HepG2 (cell line): ENCODE measurements around the gene CXADR. TPM values are rescaled to one million over a fixed set of nuclear protein-coding genes. Genes with fewer than 3 reads are reported as not detected.
A peak's percentile ranks its signal among the peaks of the same experiment; 100 is the strongest.

Experiments used
- CSRNP2 ChIP-seq: sonication (generic); formaldehyde crosslinking; conservative IDR thresholded peaks from 2 replicates; pipeline ENCODE4 v1.8.0; 2022; ENCODE audit warnings: low read depth, missing genetic modification reagents
- POGZ ChIP-seq: sonication (generic); formaldehyde crosslinking; IDR thresholded peaks from 2 replicates; pipeline ENCODE4 v1.4.0; 2020; ENCODE audit warnings: mild to moderate bottlenecking, missing genetic modification reagents
- SIN3B ChIP-seq: fragments of 150-350 bp; IDR thresholded peaks from 2 replicates; pipeline ENCODE4 v1.6.1; 2014; ENCODE audit warnings: low read length
- ZFP1 ChIP-seq: IDR thresholded peaks from 2 replicates; pipeline ENCODE4 v1.6.1; 2016
- ZHX2 ChIP-seq, 2 experiments: sonication (generic) in 1 of 2; formaldehyde crosslinking in 1 of 2; IDR thresholded peaks; 2 replicates each; pipeline versions ENCODE4 v1.6.1 to v1.9.0; 2014 to 2022; ENCODE audit warnings: antibody characterized with exemption in 1 of 2, borderline replicate concordance in 1 of 2, inconsistent platforms in 1 of 2, low read depth in 1 of 2, missing genetic modification reagents in 1 of 2
- ZNF263 ChIP-seq: sonication (generic); formaldehyde crosslinking; IDR thresholded peaks from 2 replicates; pipeline ENCODE4 v1.4.0; 2020; ENCODE audit warnings: missing genetic modification reagents
- ZNF615 ChIP-seq: sonication (generic); formaldehyde crosslinking; IDR thresholded peaks from 2 replicates; pipeline ENCODE4 v1.5.0; 2020; ENCODE audit warnings: mild to moderate bottlenecking, missing genetic modification reagents, borderline replicate concordance
- polyA plus RNA-seq, 8 experiments: library from polyadenylated mRNA; depleted of rRNA in 3 of 8; stranded (reverse) in 7 of 8; unstranded in 1 of 8; fragments of >200 nt; fragmentation: Illumina TruSeq in 4 of 8; extraction: Trizol in 4 of 8; gene quantifications; 2 replicates each; pipeline versions ENCODE4 v1.2.1 to v1.2.3, GENCODE V29; 2011 to 2016; ENCODE audit warnings: low read depth in 4 of 8, missing spikeins in 1 of 8, mixed read lengths in 1 of 8; ENCODE audit not compliant: insufficient read depth in 1 of 8
- total RNA-seq, 5 experiments: library from RNA; depleted of rRNA; stranded (reverse); fragments of >200 nt; fragmentation: Illumina TruSeq; extraction: Trizol; gene quantifications; 2 replicates each; pipeline ENCODE4 v1.2.3, GENCODE V29; 2016; ENCODE audit warnings: low read depth in 1 of 5
- TF ChIP-seq, protein P1 (sequence below): sonication (generic); formaldehyde crosslinking; IDR thresholded peaks from 2 replicates; pipeline ENCODE4 v1.4.0; 2020; ENCODE audit warnings: missing genetic modification reagents, mild to moderate bottlenecking, borderline replicate concordance
- TF ChIP-seq, protein P2 (sequence below): sonication (generic); formaldehyde crosslinking; IDR thresholded peaks from 2 replicates; pipeline ENCODE4 v1.5.1; 2020; ENCODE audit warnings: mild to moderate bottlenecking, missing genetic modification reagents, moderate library complexity
- TF ChIP-seq, protein P3 (sequence below): sonication (generic); formaldehyde crosslinking; conservative IDR thresholded peaks from 2 replicates; pipeline ENCODE4 v1.4.0; 2020; ENCODE audit warnings: mild to moderate bottlenecking, missing genetic modification reagents, moderate library complexity

CXADR gene
- total and polyA plus RNA-seq, 2 of the 13 experiments (the other 11 are each of a cell fraction or from before 2014, with no cell fraction given), result 86.8 to 110 TPM

GRCh38 chr21:17512253-17513213 is at the start of gene CXADR (continued):
- TF ChIP-seq, protein P1, sequence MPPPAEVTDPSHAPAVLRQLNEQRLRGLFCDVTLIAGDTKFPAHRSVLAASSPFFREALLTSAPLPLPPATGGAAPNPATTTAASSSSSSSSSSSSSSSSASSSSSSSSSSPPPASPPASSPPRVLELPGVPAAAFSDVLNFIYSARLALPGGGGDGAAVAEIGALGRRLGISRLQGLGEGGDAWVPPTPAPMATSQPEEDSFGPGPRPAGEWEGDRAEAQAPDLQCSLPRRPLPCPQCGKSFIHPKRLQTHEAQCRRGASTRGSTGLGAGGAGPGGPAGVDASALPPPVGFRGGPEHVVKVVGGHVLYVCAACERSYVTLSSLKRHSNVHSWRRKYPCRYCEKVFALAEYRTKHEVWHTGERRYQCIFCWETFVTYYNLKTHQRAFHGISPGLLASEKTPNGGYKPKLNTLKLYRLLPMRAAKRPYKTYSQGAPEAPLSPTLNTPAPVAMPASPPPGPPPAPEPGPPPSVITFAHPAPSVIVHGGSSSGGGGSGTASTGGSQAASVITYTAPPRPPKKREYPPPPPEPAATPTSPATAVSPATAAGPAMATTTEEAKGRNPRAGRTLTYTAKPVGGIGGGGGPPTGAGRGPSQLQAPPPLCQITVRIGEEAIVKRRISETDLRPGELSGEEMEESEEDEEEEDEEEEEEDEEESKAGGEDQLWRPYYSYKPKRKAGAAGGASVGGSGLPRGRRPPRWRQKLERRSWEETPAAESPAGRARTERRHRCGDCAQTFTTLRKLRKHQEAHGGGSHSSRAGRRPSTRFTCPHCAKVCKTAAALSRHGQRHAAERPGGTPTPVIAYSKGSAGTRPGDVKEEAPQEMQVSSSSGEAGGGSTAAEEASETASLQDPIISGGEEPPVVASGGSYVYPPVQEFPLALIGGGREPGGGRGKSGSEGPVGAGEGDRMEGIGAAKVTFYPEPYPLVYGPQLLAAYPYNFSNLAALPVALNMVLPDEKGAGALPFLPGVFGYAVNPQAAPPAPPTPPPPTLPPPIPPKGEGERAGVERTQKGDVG (CRISPR knock-in tag), result peak; percentile 53; the same call in 1 of the 2 replicates
- peak; percentile 48; the same call in 1 of the 2 replicates for TF ChIP-seq SIN3B
- TF ChIP-seq, protein P2, sequence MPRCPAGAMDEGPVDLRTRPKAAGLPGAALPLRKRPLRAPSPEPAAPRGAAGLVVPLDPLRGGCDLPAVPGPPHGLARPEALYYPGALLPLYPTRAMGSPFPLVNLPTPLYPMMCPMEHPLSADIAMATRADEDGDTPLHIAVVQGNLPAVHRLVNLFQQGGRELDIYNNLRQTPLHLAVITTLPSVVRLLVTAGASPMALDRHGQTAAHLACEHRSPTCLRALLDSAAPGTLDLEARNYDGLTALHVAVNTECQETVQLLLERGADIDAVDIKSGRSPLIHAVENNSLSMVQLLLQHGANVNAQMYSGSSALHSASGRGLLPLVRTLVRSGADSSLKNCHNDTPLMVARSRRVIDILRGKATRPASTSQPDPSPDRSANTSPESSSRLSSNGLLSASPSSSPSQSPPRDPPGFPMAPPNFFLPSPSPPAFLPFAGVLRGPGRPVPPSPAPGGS, result peak; percentile 83; the same call in 1 of the 2 replicates
- TF ChIP-seq ZNF615 (CRISPR knock-in tag), result 0 out of 2 replicates have a peak, but pooled peaks have one; percentile 35
- no peak for TF ChIP-seq ZNF263 (CRISPR knock-in tag)
- TF ChIP-seq ZHX2 (IDR thresholded peaks at IDR 0.05; ENCODE audit: low read depth), result 0 out of 2 replicates have a peak, but pooled peaks have one; percentile 33
- TF ChIP-seq ZHX2 (CRISPR knock-in tag; IDR thresholded peaks at IDR 0.05; ENCODE audit: borderline replicate concordance), result no peak
- TF ChIP-seq POGZ (CRISPR knock-in tag), result peak; percentile 92
- no peak for TF ChIP-seq CSRNP2 (CRISPR knock-in tag)
- TF ChIP-seq ZFP1 (CRISPR knock-in tag), result no peak
- TF ChIP-seq, protein P3, sequence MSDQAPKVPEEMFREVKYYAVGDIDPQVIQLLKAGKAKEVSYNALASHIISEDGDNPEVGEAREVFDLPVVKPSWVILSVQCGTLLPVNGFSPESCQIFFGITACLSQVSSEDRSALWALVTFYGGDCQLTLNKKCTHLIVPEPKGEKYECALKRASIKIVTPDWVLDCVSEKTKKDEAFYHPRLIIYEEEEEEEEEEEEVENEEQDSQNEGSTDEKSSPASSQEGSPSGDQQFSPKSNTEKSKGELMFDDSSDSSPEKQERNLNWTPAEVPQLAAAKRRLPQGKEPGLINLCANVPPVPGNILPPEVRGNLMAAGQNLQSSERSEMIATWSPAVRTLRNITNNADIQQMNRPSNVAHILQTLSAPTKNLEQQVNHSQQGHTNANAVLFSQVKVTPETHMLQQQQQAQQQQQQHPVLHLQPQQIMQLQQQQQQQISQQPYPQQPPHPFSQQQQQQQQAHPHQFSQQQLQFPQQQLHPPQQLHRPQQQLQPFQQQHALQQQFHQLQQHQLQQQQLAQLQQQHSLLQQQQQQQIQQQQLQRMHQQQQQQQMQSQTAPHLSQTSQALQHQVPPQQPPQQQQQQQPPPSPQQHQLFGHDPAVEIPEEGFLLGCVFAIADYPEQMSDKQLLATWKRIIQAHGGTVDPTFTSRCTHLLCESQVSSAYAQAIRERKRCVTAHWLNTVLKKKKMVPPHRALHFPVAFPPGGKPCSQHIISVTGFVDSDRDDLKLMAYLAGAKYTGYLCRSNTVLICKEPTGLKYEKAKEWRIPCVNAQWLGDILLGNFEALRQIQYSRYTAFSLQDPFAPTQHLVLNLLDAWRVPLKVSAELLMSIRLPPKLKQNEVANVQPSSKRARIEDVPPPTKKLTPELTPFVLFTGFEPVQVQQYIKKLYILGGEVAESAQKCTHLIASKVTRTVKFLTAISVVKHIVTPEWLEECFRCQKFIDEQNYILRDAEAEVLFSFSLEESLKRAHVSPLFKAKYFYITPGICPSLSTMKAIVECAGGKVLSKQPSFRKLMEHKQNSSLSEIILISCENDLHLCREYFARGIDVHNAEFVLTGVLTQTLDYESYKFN, result peak; percentile 69
